Fibroblast of villous mesenchyme (primary cell): ENCODE data around the gene CCDC15. TPM values are rescaled to one million over a fixed set of nuclear protein-coding genes. Genes with fewer than 3 reads are reported as not detected.
"Not testable (repeated sequence)": the region's sequence is repeated elsewhere in the genome, so short reads cannot be mapped to it uniquely, and the experiment has no call there.

Source experiments
- DNase-seq: peaks from one replicate; pipeline ENCODE4 v3.0.0-alpha.2; 2010; ENCODE audit warnings: low read depth
- H3K4me3 ChIP-seq: 2 replicates; pipeline ENCODE4 v1.5.1; 2011; ENCODE audit warnings: low read depth, mild to moderate bottlenecking, low read length
- total RNA-seq: library from RNA; depleted of rRNA; stranded (reverse); fragments of >200 nt; gene quantifications from 2 replicates; pipeline ENCODE4 v1.2.3, GENCODE V29; 2012
- TF ChIP-seq, protein P1 (sequence below): IDR thresholded peaks from 2 replicates; pipeline ENCODE4 v1.5.1; 2012; ENCODE audit warnings: low read depth, mild to moderate bottlenecking, low read length; ENCODE audit not compliant: insufficient read depth

The CCDC15 gene
- total RNA-seq, 1 donor, result 3.5 TPM

DNA sequence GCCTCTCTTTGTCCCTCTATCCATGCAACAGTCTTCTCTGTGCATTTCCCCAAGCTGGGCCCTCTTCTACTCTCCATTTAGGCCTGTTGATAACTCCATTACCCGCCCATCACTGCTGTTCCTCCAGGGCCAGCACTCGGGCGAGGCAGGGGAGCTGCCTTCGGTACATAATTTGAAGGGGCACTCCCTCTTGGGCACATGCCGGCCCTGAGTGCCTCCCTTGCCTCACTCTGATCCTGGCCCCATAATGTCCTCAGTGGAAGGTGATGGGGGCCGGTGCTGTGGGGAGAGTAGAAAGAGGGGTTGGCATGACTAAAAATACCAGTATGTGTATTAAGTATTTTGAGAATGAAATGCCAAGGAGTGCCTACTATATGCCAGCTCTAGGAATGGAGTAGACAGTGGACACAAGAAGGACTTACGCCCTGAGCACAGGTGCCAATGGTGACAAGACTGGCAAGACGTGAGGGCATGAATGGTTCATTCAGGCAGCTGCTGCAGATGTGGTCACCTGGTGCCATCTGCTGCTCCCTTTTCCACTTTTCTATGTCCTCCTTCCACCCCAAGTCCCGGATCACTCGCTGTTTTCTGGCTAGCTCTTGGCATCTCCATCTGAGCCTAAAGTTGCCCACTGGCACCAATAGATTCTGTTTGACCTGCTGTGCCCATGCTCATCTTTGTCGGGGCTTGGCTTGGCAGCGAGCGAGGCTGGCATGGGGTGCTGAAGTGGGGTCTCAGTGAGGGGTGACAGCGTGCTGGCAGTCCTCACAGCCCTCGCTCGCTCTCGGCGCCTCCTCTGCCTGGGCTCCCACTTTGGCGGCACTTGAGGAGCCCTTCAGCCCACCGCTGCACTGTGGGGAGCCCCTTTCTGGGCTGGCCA lies 134.8 kb downstream of the CCDC15 start:
- TF ChIP-seq, protein P1, sequence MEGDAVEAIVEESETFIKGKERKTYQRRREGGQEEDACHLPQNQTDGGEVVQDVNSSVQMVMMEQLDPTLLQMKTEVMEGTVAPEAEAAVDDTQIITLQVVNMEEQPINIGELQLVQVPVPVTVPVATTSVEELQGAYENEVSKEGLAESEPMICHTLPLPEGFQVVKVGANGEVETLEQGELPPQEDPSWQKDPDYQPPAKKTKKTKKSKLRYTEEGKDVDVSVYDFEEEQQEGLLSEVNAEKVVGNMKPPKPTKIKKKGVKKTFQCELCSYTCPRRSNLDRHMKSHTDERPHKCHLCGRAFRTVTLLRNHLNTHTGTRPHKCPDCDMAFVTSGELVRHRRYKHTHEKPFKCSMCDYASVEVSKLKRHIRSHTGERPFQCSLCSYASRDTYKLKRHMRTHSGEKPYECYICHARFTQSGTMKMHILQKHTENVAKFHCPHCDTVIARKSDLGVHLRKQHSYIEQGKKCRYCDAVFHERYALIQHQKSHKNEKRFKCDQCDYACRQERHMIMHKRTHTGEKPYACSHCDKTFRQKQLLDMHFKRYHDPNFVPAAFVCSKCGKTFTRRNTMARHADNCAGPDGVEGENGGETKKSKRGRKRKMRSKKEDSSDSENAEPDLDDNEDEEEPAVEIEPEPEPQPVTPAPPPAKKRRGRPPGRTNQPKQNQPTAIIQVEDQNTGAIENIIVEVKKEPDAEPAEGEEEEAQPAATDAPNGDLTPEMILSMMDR, result no peak
- DNase-seq, result no peak
- H3K4me3 ChIP-seq, result no peak overlapping the region

- not testable (repeated sequence) for H3K4me3 ChIP-seq, DNase-seq
These were observed 135.5 kb downstream of the CCDC15 start for GRCh38 chr11:125089481-125089880.

DNA sequence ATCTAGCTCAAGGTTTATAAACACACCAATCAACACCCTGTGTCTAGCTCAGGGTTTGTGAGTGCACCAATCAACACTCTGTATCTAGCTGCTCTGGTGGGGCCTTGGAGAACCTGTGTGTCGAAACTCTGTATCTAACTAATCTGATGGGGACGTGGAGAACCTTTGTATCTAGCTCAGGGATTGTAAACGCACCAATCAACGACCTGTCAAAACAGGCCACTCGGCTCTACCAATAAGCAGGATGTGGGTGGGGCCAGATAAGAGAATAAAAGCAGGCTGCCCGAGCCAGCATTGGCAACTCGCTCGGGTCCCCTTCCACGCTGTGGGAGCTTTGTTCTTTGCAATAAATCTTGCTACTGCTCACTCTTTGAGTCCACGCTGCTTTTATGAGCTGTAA lies 136.1 kb downstream of the CCDC15 start:
- not testable (repeated sequence) for H3K4me3 ChIP-seq, DNase-seq

GRCh38 chr11:125090816-125091215 lies 136.8 kb downstream of the CCDC15 start:
- H3K4me3 ChIP-seq, result no peak overlapping the region
- TF ChIP-seq, protein P1, result no peak
- DNase-seq, result no peak

Other genes starting within 250 kb of the CCDC15 start
- 0.43 and 1.6 TPM in 2 replicates for gene NRGN, start 214.3 kb upstream of the CCDC15 start, total RNA-seq
- under 0.01 TPM in 1 of 2 replicates, not detected in the other for gene VSIG2, start 201.9 kb upstream of the CCDC15 start, total RNA-seq
- 0.43 and 0.97 TPM in 2 replicates for gene ESAM, start 191.9 kb upstream of the CCDC15 start, total RNA-seq
- 11.2 and 13.5 TPM in 2 replicates for gene MSANTD2, start 153.8 kb upstream of the CCDC15 start, total RNA-seq
- 6.5 and 18.7 TPM in 2 replicates for gene ROBO3, start 88.8 kb upstream of the CCDC15 start, total RNA-seq
- under 0.01 and 0.86 TPM in 2 replicates for gene ROBO4, start 56.3 kb upstream of the CCDC15 start, total RNA-seq
- gene HEPN1, start 35.0 kb upstream of the CCDC15 start, total RNA-seq, result not detected in 2 replicates
- gene HEPACAM, start 18.2 kb upstream of the CCDC15 start, total RNA-seq, result under 0.01 and 0.86 TPM in 2 replicates
- gene SLC37A2, start 109.1 kb downstream of the CCDC15 start, total RNA-seq, result 0.97 and 1.7 TPM in 2 replicates
- gene TMEM218, start 157.4 kb downstream of the CCDC15 start, total RNA-seq, result 18.0 and 27.2 TPM in 2 replicates
- 0.86 and 2.9 TPM in 2 replicates for gene PKNOX2, start 210.5 kb downstream of the CCDC15 start, total RNA-seq